Liver (tissue), 3 donors: ENCODE results near the gene IPMK.

Experiments
- EGR1 ChIP-seq, 2 donors: IDR thresholded peaks; 2 replicates each; pipeline ENCODE4 v1.6.1; 2016 to 2018; ENCODE audit warnings: antibody characterized with exemption in 2 of 2, low read depth in 2 of 2
- RAD21 ChIP-seq, 2 donors: IDR thresholded peaks; 2 replicates each; pipeline ENCODE4 v1.6.1; 2016; ENCODE audit warnings: antibody characterized with exemption in 2 of 2, mild to moderate bottlenecking in 2 of 2
- TAF1 ChIP-seq: conservative IDR thresholded peaks from 2 replicates; pipeline ENCODE4 v1.6.1; 2016; ENCODE audit warnings: antibody characterized with exemption, mild to moderate bottlenecking
- TF ChIP-seq, protein P1 (sequence below): IDR thresholded peaks from 2 replicates; pipeline ENCODE4 v1.6.1; 2016; ENCODE audit warnings: antibody characterized with exemption
- TF ChIP-seq, protein P2 (sequence below): IDR thresholded peaks from 2 replicates; pipeline ENCODE4 v1.6.1; 2016; ENCODE audit warnings: antibody characterized with exemption
- TF ChIP-seq, protein P3 (sequence below): fragments of 150-350 bp; IDR thresholded peaks from 2 replicates; pipeline ENCODE4 v1.5.1; 2017; ENCODE audit warnings: improper control_type of control experiment, low read depth, low read length; ENCODE audit not compliant: missing input control
- donor health status: healthy.
- donor health status: healthy.

DNA sequence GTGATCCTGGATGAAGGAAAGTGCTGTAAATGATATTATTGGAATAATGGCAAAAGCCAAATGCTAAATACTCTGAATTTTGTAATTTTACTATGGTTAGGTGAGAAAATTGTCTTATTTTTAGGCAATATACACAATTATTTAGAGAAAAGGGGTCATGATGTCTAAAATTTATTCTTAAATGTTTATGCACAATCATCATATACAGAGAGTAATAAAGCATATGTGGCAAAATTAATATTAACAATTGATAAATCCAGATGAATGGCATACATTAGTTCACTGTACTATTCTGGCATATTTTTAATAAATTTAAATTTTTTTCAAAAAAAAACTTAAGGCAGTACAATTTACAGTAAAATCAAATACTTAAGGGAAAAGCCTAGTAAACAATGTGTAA lies 7.4 kb downstream of the IPMK start:
- TF ChIP-seq, protein P1, sequence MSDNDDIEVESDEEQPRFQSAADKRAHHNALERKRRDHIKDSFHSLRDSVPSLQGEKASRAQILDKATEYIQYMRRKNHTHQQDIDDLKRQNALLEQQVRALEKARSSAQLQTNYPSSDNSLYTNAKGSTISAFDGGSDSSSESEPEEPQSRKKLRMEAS = no peak
- TF ChIP-seq, protein P2, sequence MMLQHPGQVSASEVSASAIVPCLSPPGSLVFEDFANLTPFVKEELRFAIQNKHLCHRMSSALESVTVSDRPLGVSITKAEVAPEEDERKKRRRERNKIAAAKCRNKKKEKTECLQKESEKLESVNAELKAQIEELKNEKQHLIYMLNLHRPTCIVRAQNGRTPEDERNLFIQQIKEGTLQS = no peak
- TF ChIP-seq, protein P3, sequence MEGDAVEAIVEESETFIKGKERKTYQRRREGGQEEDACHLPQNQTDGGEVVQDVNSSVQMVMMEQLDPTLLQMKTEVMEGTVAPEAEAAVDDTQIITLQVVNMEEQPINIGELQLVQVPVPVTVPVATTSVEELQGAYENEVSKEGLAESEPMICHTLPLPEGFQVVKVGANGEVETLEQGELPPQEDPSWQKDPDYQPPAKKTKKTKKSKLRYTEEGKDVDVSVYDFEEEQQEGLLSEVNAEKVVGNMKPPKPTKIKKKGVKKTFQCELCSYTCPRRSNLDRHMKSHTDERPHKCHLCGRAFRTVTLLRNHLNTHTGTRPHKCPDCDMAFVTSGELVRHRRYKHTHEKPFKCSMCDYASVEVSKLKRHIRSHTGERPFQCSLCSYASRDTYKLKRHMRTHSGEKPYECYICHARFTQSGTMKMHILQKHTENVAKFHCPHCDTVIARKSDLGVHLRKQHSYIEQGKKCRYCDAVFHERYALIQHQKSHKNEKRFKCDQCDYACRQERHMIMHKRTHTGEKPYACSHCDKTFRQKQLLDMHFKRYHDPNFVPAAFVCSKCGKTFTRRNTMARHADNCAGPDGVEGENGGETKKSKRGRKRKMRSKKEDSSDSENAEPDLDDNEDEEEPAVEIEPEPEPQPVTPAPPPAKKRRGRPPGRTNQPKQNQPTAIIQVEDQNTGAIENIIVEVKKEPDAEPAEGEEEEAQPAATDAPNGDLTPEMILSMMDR = no peak
- TF ChIP-seq TAF1 (no peak), RAD21 (IDR thresholded peaks at IDR 0.05) (no peak), EGR1 (IDR thresholded peaks at IDR 0.05; ENCODE audit: low read depth in 2 of 2) (no peak)
